HCT116 (cell line): ENCODE measurements around the gene COX6A2. TPM values are rescaled to one million over a fixed set of nuclear protein-coding genes. Genes with fewer than 3 reads are reported as not detected.

Experiments used
- ATAC-seq: fragments of 200-7000 bp; cut with Tn5 transposase; 2 replicates; pipeline ENCODE4 v1.9.1; 2020; ENCODE audit warnings: mild to moderate bottlenecking, moderate library complexity
- BruUV-seq: library from RNA; stranded (reverse); fragments of 400-500 nt; replicated peaks from 2 replicates; lab custom pipeline; 2021; lab: Mats Ljungman, UMichigan
- CTCF ChIA-PET: fragments of 300-600 bp; sonication (Branson Sonifier 250); formaldehyde crosslinking; loops from one replicate; lab custom pipeline; 2021; ENCODE audit warnings: antibody characterized with exemption; lab: Charles Lee
- POLR2A ChIA-PET: fragments of 300-600, 350-600 bp; sonication (Branson Sonifier 250); formaldehyde crosslinking; loops from one replicate; lab custom pipeline; 2021; ENCODE audit warnings: antibody characterized with exemption; lab: Charles Lee
- RAD21 ChIA-PET, 2 experiments: fragments of 300-600 bp; sonication (Branson Sonifier 250); formaldehyde crosslinking; loops; one replicate each; lab custom pipeline; 2023; ENCODE audit warnings: low total read pairs in 2 of 2; ENCODE audit not compliant: uncharacterized antibody in 2 of 2, unreplicated experiment in 2 of 2, low non-redundant PET in 1 of 2; lab: Charles Lee
- DNase-seq: peaks from one replicate; pipeline ENCODE4 v3.0.0-alpha.2; 2010; ENCODE audit warnings: low read depth, low spot score
- H2AFZ ChIP-seq: fragments of 200-600 bp; shearing (Covaris generic), sonication (generic); 2 replicates; pipeline ENCODE4 v1.6.1; 2017; ENCODE audit warnings: low read depth, mixed run types, mixed read lengths, antibody characterized with exemption, low read length; ENCODE audit not compliant: poor library complexity, severe bottlenecking
- H3K27ac ChIP-seq: 2 replicates; pipeline ENCODE4 v1.5.1; 2012; ENCODE audit warnings: low read depth, low read length
- H3K27me3 ChIP-seq: fragments of 200-600 bp; sonication (generic); 2 replicates; pipeline ENCODE4 v1.6.1; 2016; ENCODE audit warnings: mixed run types, low read length, mixed read lengths; ENCODE audit not compliant: insufficient read depth
- H3K36me3 ChIP-seq, 2 experiments: fragments of 200-500 bp in 1 of 2; fragments of 200-600 bp in 1 of 2; sonication (Bioruptor generic) in 1 of 2; sonication (generic) in 1 of 2; 2 replicates each; pipeline versions ENCODE4 v1.5.1 to v1.6.1; 2014 to 2016; ENCODE audit warnings: low read length in 2 of 2, inconsistent platforms in 1 of 2, mixed read lengths in 1 of 2, mixed run types in 1 of 2; ENCODE audit not compliant: insufficient read depth in 2 of 2, control insufficient read depth in 1 of 2
- H3K4me1 ChIP-seq, 2 experiments: fragments of 200-600 bp in 1 of 2; sonication (generic) in 1 of 2; 2 replicates each; pipeline versions ENCODE4 v1.5.1 to v1.6.1; 2012 to 2017; ENCODE audit warnings: low read length in 2 of 2, inconsistent platforms in 1 of 2, mild to moderate bottlenecking in 1 of 2, mixed read lengths in 1 of 2, mixed run types in 1 of 2, moderate library complexity in 1 of 2; ENCODE audit not compliant: insufficient read depth in 2 of 2, control insufficient read depth in 1 of 2
- H3K4me2 ChIP-seq: fragments of 200-600 bp; sonication (generic); 2 replicates; pipeline ENCODE4 v1.6.1; 2017; ENCODE audit warnings: mixed run types, low read length, mixed read lengths
- H3K4me3 ChIP-seq, 2 experiments: fragments of 200-600 bp in 1 of 2; sonication (generic) in 1 of 2; replicated peaks in 1 of 2; 2 replicates each; pipeline ENCODE4 v1.5.1; 2011 to 2016; ENCODE audit warnings: low read length in 2 of 2, control low read depth in 1 of 2, low read depth in 1 of 2, mild to moderate bottlenecking in 1 of 2, mixed read lengths in 1 of 2, mixed run types in 1 of 2
- H3K79me2 ChIP-seq: fragments of 200-600 bp; sonication (generic); 2 replicates; pipeline ENCODE4 v1.6.1; 2017; ENCODE audit warnings: mild to moderate bottlenecking, mixed run types, low read length, moderate library complexity, mixed read lengths; ENCODE audit not compliant: insufficient read depth
- H3K9ac ChIP-seq: fragments of 200-600 bp; sonication (generic); 2 replicates; pipeline ENCODE4 v1.6.1; 2016; ENCODE audit warnings: low read length, mixed read lengths
- H3K9me2 ChIP-seq: fragments of 200-600 bp; sonication (generic), shearing (Covaris generic); 2 replicates; pipeline ENCODE4 v1.6.1; 2017; ENCODE audit warnings: mixed run types, mild to moderate bottlenecking, moderate library complexity; ENCODE audit not compliant: insufficient read depth
- H3K9me3 ChIP-seq, 2 experiments: fragments of 200-500 bp in 1 of 2; fragments of 200-600 bp in 1 of 2; sonication (Bioruptor generic) in 1 of 2; sonication (generic) in 1 of 2; 2 replicates each; pipeline ENCODE4 v1.6.1; 2014 to 2017; ENCODE audit warnings: low read length in 2 of 2, mixed read lengths in 2 of 2, inconsistent platforms in 1 of 2, low read depth in 1 of 2, mild to moderate bottlenecking in 1 of 2, mixed run types in 1 of 2, moderate library complexity in 1 of 2; ENCODE audit not compliant: control insufficient read depth in 1 of 2, insufficient read depth in 1 of 2
- H4K20me1 ChIP-seq: fragments of 200-600 bp; sonication (generic), shearing (Covaris generic); 2 replicates; pipeline ENCODE4 v1.6.1; 2017; ENCODE audit warnings: mixed run types, mild to moderate bottlenecking, moderate library complexity; ENCODE audit not compliant: insufficient read depth
- CBX3 ChIP-seq: IDR thresholded peaks from 2 replicates; pipeline ENCODE4 v1.6.1; 2012; ENCODE audit warnings: low read depth
- CEBPB ChIP-seq: IDR thresholded peaks from 2 replicates; pipeline ENCODE4 v1.6.1; 2012; ENCODE audit warnings: low read depth
- EGR1 ChIP-seq: IDR thresholded peaks from 2 replicates; pipeline ENCODE4 v1.6.1; 2012; ENCODE audit warnings: low read depth
- FOSL1 ChIP-seq: IDR thresholded peaks from 2 replicates; pipeline ENCODE4 v1.6.1; 2012; ENCODE audit warnings: low read depth
- JUND ChIP-seq: IDR thresholded peaks from 2 replicates; pipeline ENCODE4 v1.6.1; 2012
- POLR2A ChIP-seq: IDR thresholded peaks from 2 replicates; pipeline ENCODE4 v1.7.0; 2011; ENCODE audit warnings: borderline replicate concordance; ENCODE audit not compliant: insufficient read depth, insufficient read length; ENCODE audit errors: extremely low read depth
- POLR2AphosphoS5 ChIP-seq: IDR thresholded peaks from 2 replicates; pipeline ENCODE4 v1.6.1; 2011; ENCODE audit warnings: mild to moderate bottlenecking, low read depth, low read length, moderate library complexity
- RAD21 ChIP-seq: IDR thresholded peaks from 2 replicates; pipeline ENCODE4 v1.6.1; 2012; ENCODE audit warnings: low read depth, mild to moderate bottlenecking
- REST ChIP-seq: IDR thresholded peaks from 2 replicates; pipeline ENCODE4 v1.6.1; 2012; ENCODE audit warnings: low read depth
- SIN3A ChIP-seq: IDR thresholded peaks from 2 replicates; pipeline ENCODE4 v1.6.1; 2012; ENCODE audit warnings: low read depth
- SP1 ChIP-seq: IDR thresholded peaks from 2 replicates; pipeline ENCODE4 v1.6.1; 2012; ENCODE audit warnings: low read depth
- SRF ChIP-seq: IDR thresholded peaks from 2 replicates; pipeline ENCODE4 v1.6.1; 2012; ENCODE audit warnings: low read depth
- TCF7L2 ChIP-seq: IDR thresholded peaks from 2 replicates; pipeline ENCODE4 v1.7.0; 2011; ENCODE audit warnings: borderline replicate concordance, inconsistent platforms; ENCODE audit not compliant: insufficient read depth, insufficient read length; ENCODE audit errors: extremely low read depth
- YY1 ChIP-seq: IDR thresholded peaks from 2 replicates; pipeline ENCODE4 v1.6.1; 2011; ENCODE audit warnings: low read length, low read depth, moderate library complexity, mild to moderate bottlenecking; ENCODE audit not compliant: insufficient replicate concordance; ENCODE audit errors: extremely low read depth
- ZBTB33 ChIP-seq: IDR thresholded peaks from 2 replicates; pipeline ENCODE4 v1.6.1; 2011; ENCODE audit warnings: mild to moderate bottlenecking, low read length, moderate library complexity; ENCODE audit not compliant: insufficient replicate concordance; ENCODE audit errors: extremely low read depth
- ZNF274 ChIP-seq: fragments of 200-500 bp; sonication (Bioruptor generic); IDR thresholded peaks from 2 replicates; pipeline ENCODE4 v1.6.1; 2014; ENCODE audit warnings: mild to moderate bottlenecking, low read depth, low read length, inconsistent platforms
- intact Hi-C: fragments of 100-400 bp; cut with micrococcal nuclease; formaldehyde crosslinking; loops from 2 replicates; pipeline ENCODE4 v1.10.0; 2022
- total RNA-seq: library from RNA; stranded (reverse); gene quantifications from one replicate; pipeline ENCODE4 v1.2.1, GENCODE V29; 2021; ENCODE audit not compliant: unreplicated experiment

COX6A2 gene
- total RNA-seq, 1 experiment from 2014 or later: not detected

- TF ChIP-seq REST (no peak), POLR2A (no peak), EGR1 (no peak), CEBPB (no peak)
Measured at GRCh38 chr16:31421587-31421986, 6.6 kb downstream of the COX6A2 start (continued).

- Histone ChIP-seq H3K9ac (no peak overlapping the region), H3K4me1 (no peaks in the 10 kb centered on the region), H3K4me3 (no peak overlapping the region), H4K20me1 (no peaks in the 10 kb centered on the region), H3K36me3 (no peaks in the 10 kb centered on the region), H3K79me2 (no peaks in the 10 kb centered on the region), H3K9me3 (no peaks in the 10 kb centered on the region), H3K4me2 (no peak overlapping the region), H2AFZ (no peak overlapping the region), H3K27me3 (peaks cover 9% of the 10 kb centered on the region; the same call in 1 of the 2 replicates), H3K27ac (no peak overlapping the region), H3K9me2 (no peaks in the 10 kb centered on the region)
- DNase-seq: no peak
- RAD21 ChIA-PET: no interaction called here
- intact Hi-C loops: no loop called here
- CTCF ChIA-PET: no interaction called here
- ATAC-seq: no peak
- no TSS peak for BruUV-seq
- POLR2A ChIA-PET: interaction anchor here (1.1 kb wide), 1 partner anchor 240 kb away, joined by 3 read pairs; the partner anchor contains the start of gene FUS
- TF ChIP-seq JUND: no peak
- TF ChIP-seq CBX3: no peak
- TF ChIP-seq ZBTB33: no peak
- no peak for TF ChIP-seq SP1
- no peak for TF ChIP-seq SIN3A
- TF ChIP-seq RAD21: no peak
- no peak for TF ChIP-seq EGR1
- no peak for TF ChIP-seq POLR2AphosphoS5
- no peak for TF ChIP-seq SRF
- no peak for TF ChIP-seq FOSL1
- no peak for TF ChIP-seq TCF7L2
- no peak for TF ChIP-seq ZNF274
- TF ChIP-seq CEBPB: no peak
- no peak for TF ChIP-seq YY1
- TF ChIP-seq REST: no peak
Measured at GRCh38 chr16:31420037-31420436, 8.1 kb downstream of the COX6A2 start.
